HepG2 (cell line): ENCODE data around the gene CNPPD1. TPM values are rescaled to one million over a fixed set of nuclear protein-coding genes. Genes with fewer than 3 reads are reported as not detected.

Experiments
- CSRNP2 ChIP-seq: sonication (generic); formaldehyde crosslinking; conservative IDR thresholded peaks from 2 replicates; pipeline ENCODE4 v1.8.0; 2022; ENCODE audit warnings: low read depth, missing genetic modification reagents
- ELK4 ChIP-seq: sonication (generic); formaldehyde crosslinking; IDR thresholded peaks from 2 replicates; pipeline ENCODE4 v1.9.0; 2021; ENCODE audit warnings: missing genetic modification reagents, borderline replicate concordance
- HINFP ChIP-seq: sonication (generic); formaldehyde crosslinking; IDR thresholded peaks from 2 replicates; pipeline ENCODE4 v1.4.0; 2020; ENCODE audit warnings: low read depth, mild to moderate bottlenecking, missing genetic modification reagents
- JUNB ChIP-seq: sonication (generic); formaldehyde crosslinking; IDR thresholded peaks from 2 replicates; pipeline ENCODE4 v1.8.0; 2022; ENCODE audit warnings: missing genetic modification reagents, mild to moderate bottlenecking, borderline replicate concordance
- MAX ChIP-seq: IDR thresholded peaks from 2 replicates; pipeline ENCODE4 v1.6.1; 2012; ENCODE audit warnings: inconsistent platforms
- MBD4 ChIP-seq: IDR thresholded peaks from 2 replicates; pipeline ENCODE4 v1.6.1; 2012; ENCODE audit warnings: low read length, inconsistent platforms, borderline replicate concordance
- MLLT10 ChIP-seq: sonication (generic); formaldehyde crosslinking; IDR thresholded peaks from 2 replicates; pipeline ENCODE4 v1.4.0; 2020; ENCODE audit warnings: missing genetic modification reagents
- SIN3A ChIP-seq: IDR thresholded peaks from 2 replicates; pipeline ENCODE4 v1.6.1; 2011; ENCODE audit warnings: low read depth, mild to moderate bottlenecking, control low read depth, low read length, borderline replicate concordance
- ZBTB10 ChIP-seq: sonication (generic); formaldehyde crosslinking; IDR thresholded peaks from 2 replicates; pipeline ENCODE4 v1.4.0; 2020; ENCODE audit warnings: missing genetic modification reagents, borderline replicate concordance
- ZBTB7B ChIP-seq: sonication (generic); formaldehyde crosslinking; IDR thresholded peaks from 2 replicates; pipeline ENCODE4 v1.4.0; 2020; ENCODE audit warnings: missing genetic modification reagents
- ZNF230 ChIP-seq: sonication (generic); formaldehyde crosslinking; IDR thresholded peaks from 2 replicates; pipeline ENCODE4 v1.4.0; 2020; ENCODE audit warnings: mild to moderate bottlenecking, missing genetic modification reagents
- ZNF547 ChIP-seq: sonication (generic); formaldehyde crosslinking; IDR thresholded peaks from 2 replicates; pipeline ENCODE4 v1.5.1; 2020; ENCODE audit warnings: mild to moderate bottlenecking, missing genetic modification reagents
- ZNF746 ChIP-seq: sonication (generic); formaldehyde crosslinking; IDR thresholded peaks from 2 replicates; pipeline ENCODE4 v1.8.0; 2022; ENCODE audit warnings: mild to moderate bottlenecking, missing genetic modification reagents
- ZNF773 ChIP-seq: sonication (generic); formaldehyde crosslinking; IDR thresholded peaks from 2 replicates; pipeline ENCODE4 v1.4.0; 2020; ENCODE audit warnings: missing genetic modification reagents, borderline replicate concordance
- ZNF816 ChIP-seq: sonication (generic); formaldehyde crosslinking; IDR thresholded peaks from 2 replicates; pipeline ENCODE4 v1.8.0; 2022; ENCODE audit warnings: missing genetic modification reagents, mild to moderate bottlenecking, borderline replicate concordance
- ZSCAN5A ChIP-seq: sonication (generic); formaldehyde crosslinking; IDR thresholded peaks from 2 replicates; pipeline ENCODE4 v1.8.0; 2022; ENCODE audit warnings: mild to moderate bottlenecking, missing genetic modification reagents, borderline replicate concordance
- polyA plus RNA-seq, 8 experiments: library from polyadenylated mRNA; depleted of rRNA in 3 of 8; stranded (reverse) in 7 of 8; unstranded in 1 of 8; fragments of >200 nt; fragmentation: Illumina TruSeq in 4 of 8; extraction: Trizol in 4 of 8; gene quantifications; 2 replicates each; pipeline versions ENCODE4 v1.2.1 to v1.2.3, GENCODE V29; 2011 to 2016; ENCODE audit warnings: low read depth in 4 of 8, missing spikeins in 1 of 8, mixed read lengths in 1 of 8; ENCODE audit not compliant: insufficient read depth in 1 of 8
- total RNA-seq, 5 experiments: library from RNA; depleted of rRNA; stranded (reverse); fragments of >200 nt; fragmentation: Illumina TruSeq; extraction: Trizol; gene quantifications; 2 replicates each; pipeline ENCODE4 v1.2.3, GENCODE V29; 2016; ENCODE audit warnings: low read depth in 1 of 5

Gene CNPPD1
- total and polyA plus RNA-seq, 2 of the 13 experiments (the other 11 are each of a cell fraction or from before 2014, with no cell fraction given) = 35.5 to 49.4 TPM

- TF ChIP-seq ZSCAN5A (CRISPR knock-in tag) (no peak), ELK4 (CRISPR knock-in tag) (no peak), ZNF773 (0 out of 2 replicates have a peak, but pooled peaks have one; percentile 43), MBD4 (no peak; the same call in 1 of the 2 replicates), JUNB (CRISPR knock-in tag) (no peak), ZNF746 (CRISPR knock-in tag) (peak; percentile 35; the same call in 1 of the 2 replicates), MLLT10 (CRISPR knock-in tag) (no peak), HINFP (CRISPR knock-in tag) (no peak), CSRNP2 (no peak), ZBTB10 (CRISPR knock-in tag) (0 out of 2 replicates have a peak, but pooled peaks have one; percentile 57), ZNF816 (no peak; the same call in 1 of the 2 replicates), ZNF547 (CRISPR knock-in tag) (peak; percentile 64), SIN3A (peak; percentile 44; the same call in 1 of the 2 replicates), ZNF230 (CRISPR knock-in tag) (peak; percentile 52; the same call in 1 of the 2 replicates), ZBTB7B (CRISPR knock-in tag) (peak; percentile 87), MAX (peak; percentile 52; the same call in 1 of the 2 replicates)
These were observed 31.4 kb upstream of the CNPPD1 start (continued) for GRCh38 chr2:219207884-219208740.
